ENCODE results near the gene WRAP53. TPM values are rescaled to one million over a fixed set of nuclear protein-coding genes. Genes with fewer than 3 reads are reported as not detected.

WRAP53 gene
- total and polyA plus RNA-seq, 2 of the 13 experiments (the other 11 are each of a cell fraction or from before 2014, with no cell fraction given), result 7.0 to 19.5 TPM

DNA sequence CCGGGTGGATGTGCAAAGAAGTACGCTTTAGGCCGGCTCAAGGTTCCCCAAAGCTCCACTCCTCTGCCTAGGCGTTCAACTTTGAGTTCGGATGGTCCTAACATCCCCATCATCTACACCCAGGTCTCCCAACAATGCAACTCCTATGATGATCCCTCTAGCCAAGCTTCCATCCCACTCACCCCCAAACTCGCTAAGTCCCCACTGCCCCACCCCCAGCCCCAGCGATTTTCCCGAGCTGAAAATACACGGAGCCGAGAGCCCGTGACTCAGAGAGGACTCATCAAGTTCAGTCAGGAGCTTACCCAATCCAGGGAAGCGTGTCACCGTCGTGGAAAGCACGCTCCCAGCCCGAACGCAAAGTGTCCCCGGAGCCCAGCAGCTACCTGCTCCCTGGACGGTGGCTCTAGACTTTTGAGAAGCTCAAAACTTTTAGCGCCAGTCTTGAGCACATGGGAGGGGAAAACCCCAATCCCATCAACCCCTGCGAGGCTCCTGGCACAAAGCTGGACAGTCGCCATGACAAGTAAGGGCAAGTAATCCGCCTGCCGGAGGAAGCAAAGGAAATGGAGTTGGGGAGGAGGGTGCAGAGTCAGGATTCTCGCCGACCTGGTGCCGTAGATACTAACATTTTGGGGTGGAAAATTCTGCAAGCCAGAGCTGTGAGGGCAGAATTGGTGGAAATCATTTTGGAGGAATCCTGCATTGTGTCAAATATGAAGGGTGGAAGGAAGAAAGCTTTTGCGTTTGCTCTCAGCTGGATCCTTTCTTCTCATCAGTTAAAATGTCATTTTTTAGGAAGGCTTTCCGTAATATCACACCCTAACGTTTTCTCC, 987 bp upstream of the WRAP53 start, which contains the start of gene TP53 (continued):
- TF ChIP-seq, protein P1, sequence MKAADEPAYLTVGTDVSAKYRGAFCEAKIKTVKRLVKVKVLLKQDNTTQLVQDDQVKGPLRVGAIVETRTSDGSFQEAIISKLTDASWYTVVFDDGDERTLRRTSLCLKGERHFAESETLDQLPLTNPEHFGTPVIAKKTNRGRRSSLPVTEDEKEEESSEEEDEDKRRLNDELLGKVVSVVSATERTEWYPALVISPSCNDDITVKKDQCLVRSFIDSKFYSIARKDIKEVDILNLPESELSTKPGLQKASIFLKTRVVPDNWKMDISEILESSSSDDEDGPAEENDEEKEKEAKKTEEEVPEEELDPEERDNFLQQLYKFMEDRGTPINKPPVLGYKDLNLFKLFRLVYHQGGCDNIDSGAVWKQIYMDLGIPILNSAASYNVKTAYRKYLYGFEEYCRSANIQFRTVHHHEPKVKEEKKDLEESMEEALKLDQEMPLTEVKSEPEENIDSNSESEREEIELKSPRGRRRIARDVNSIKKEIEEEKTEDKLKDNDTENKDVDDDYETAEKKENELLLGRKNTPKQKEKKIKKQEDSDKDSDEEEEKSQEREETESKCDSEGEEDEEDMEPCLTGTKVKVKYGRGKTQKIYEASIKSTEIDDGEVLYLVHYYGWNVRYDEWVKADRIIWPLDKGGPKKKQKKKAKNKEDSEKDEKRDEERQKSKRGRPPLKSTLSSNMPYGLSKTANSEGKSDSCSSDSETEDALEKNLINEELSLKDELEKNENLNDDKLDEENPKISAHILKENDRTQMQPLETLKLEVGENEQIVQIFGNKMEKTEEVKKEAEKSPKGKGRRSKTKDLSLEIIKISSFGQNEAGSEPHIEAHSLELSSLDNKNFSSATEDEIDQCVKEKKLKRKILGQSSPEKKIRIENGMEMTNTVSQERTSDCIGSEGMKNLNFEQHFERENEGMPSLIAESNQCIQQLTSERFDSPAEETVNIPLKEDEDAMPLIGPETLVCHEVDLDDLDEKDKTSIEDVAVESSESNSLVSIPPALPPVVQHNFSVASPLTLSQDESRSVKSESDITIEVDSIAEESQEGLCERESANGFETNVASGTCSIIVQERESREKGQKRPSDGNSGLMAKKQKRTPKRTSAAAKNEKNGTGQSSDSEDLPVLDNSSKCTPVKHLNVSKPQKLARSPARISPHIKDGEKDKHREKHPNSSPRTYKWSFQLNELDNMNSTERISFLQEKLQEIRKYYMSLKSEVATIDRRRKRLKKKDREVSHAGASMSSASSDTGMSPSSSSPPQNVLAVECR (CRISPR knock-in tag; IDR thresholded peaks at IDR 0.05; ENCODE audit: borderline replicate concordance), result peak; percentile 57; the same call in 1 of the 2 replicates
- peak; percentile 15; the same call in 1 of the 2 replicates for TF ChIP-seq RAD21 (CRISPR knock-in tag; IDR thresholded peaks at IDR 0.05)
- TF ChIP-seq ZNF552 (CRISPR knock-in tag; IDR thresholded peaks at IDR 0.05; ENCODE audit: borderline replicate concordance), result no peak
- no peak for TF ChIP-seq ZMYM3 (CRISPR knock-in tag; IDR thresholded peaks at IDR 0.05)
- TF ChIP-seq, protein P2, sequence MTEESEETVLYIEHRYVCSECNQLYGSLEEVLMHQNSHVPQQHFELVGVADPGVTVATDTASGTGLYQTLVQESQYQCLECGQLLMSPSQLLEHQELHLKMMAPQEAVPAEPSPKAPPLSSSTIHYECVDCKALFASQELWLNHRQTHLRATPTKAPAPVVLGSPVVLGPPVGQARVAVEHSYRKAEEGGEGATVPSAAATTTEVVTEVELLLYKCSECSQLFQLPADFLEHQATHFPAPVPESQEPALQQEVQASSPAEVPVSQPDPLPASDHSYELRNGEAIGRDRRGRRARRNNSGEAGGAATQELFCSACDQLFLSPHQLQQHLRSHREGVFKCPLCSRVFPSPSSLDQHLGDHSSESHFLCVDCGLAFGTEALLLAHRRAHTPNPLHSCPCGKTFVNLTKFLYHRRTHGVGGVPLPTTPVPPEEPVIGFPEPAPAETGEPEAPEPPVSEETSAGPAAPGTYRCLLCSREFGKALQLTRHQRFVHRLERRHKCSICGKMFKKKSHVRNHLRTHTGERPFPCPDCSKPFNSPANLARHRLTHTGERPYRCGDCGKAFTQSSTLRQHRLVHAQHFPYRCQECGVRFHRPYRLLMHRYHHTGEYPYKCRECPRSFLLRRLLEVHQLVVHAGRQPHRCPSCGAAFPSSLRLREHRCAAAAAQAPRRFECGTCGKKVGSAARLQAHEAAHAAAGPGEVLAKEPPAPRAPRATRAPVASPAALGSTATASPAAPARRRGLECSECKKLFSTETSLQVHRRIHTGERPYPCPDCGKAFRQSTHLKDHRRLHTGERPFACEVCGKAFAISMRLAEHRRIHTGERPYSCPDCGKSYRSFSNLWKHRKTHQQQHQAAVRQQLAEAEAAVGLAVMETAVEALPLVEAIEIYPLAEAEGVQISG (CRISPR knock-in tag; IDR thresholded peaks at IDR 0.05), result peak; percentile 87
- TF ChIP-seq ZNF496 (CRISPR knock-in tag; IDR thresholded peaks at IDR 0.05; ENCODE audit: insufficient replicate concordance), result no peak
- peak; percentile 59; the same call in 1 of the 2 replicates for TF ChIP-seq CREM (IDR thresholded peaks at IDR 0.05)
- no peak for TF ChIP-seq CREM (CRISPR knock-in tag; IDR thresholded peaks at IDR 0.05)
- TF ChIP-seq, protein P3, sequence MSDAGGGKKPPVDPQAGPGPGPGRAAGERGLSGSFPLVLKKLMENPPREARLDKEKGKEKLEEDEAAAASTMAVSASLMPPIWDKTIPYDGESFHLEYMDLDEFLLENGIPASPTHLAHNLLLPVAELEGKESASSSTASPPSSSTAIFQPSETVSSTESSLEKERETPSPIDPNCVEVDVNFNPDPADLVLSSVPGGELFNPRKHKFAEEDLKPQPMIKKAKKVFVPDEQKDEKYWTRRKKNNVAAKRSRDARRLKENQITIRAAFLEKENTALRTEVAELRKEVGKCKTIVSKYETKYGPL (CRISPR knock-in tag; IDR thresholded peaks at IDR 0.05), result no peak
- no peak for TF ChIP-seq SRSF1 (optimal IDR thresholded peaks at IDR 0.05; ENCODE audit: low read depth, low read length)
- TF ChIP-seq ZNF451 (CRISPR knock-in tag; IDR thresholded peaks at IDR 0.05), result no peak
- TF ChIP-seq HES4 (CRISPR knock-in tag; IDR thresholded peaks at IDR 0.05; ENCODE audit: borderline replicate concordance), result peak; percentile 78; the same call in 1 of the 2 replicates
- peak; percentile 45; the same call in 1 of the 2 replicates for TF ChIP-seq ERF (CRISPR knock-in tag; IDR thresholded peaks at IDR 0.05)
- no peak for TF ChIP-seq PAF1 (CRISPR knock-in tag; IDR thresholded peaks at IDR 0.05)
- no peak for TF ChIP-seq ZMAT3 (CRISPR knock-in tag; conservative IDR thresholded peaks at IDR 0.05)
- TF ChIP-seq MTF2 (CRISPR knock-in tag; IDR thresholded peaks at IDR 0.05; ENCODE audit: borderline replicate concordance), result 0 out of 2 replicates have a peak, but pooled peaks have one; percentile 5
- TF ChIP-seq, protein P4, sequence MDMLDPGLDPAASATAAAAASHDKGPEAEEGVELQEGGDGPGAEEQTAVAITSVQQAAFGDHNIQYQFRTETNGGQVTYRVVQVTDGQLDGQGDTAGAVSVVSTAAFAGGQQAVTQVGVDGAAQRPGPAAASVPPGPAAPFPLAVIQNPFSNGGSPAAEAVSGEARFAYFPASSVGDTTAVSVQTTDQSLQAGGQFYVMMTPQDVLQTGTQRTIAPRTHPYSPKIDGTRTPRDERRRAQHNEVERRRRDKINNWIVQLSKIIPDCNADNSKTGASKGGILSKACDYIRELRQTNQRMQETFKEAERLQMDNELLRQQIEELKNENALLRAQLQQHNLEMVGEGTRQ (IDR thresholded peaks at IDR 0.05; ENCODE audit: low read depth, low read length), result no peak
- TF ChIP-seq, protein P4 (CRISPR knock-in tag; IDR thresholded peaks at IDR 0.05; ENCODE audit: borderline replicate concordance), result no peak
- TF ChIP-seq ZNF510 (CRISPR knock-in tag; IDR thresholded peaks at IDR 0.05; ENCODE audit: low read depth), result no peak
